GM12875 (cell line): ENCODE results near the gene ABCA3.

Source experiments
- H3K4me3 ChIP-seq: one replicate; pipeline ENCODE4 v1.5.1; 2011; ENCODE audit warnings: low read depth, low read length, control low read depth
- TF ChIP-seq, protein P1 (sequence below): IDR thresholded peaks from 2 replicates; pipeline ENCODE4 v1.5.1; 2011; ENCODE audit warnings: low read depth, mild to moderate bottlenecking, control low read depth, inconsistent platforms, low read length, moderate library complexity, borderline replicate concordance; ENCODE audit not compliant: insufficient read depth

The ABCA3 gene

DNA sequence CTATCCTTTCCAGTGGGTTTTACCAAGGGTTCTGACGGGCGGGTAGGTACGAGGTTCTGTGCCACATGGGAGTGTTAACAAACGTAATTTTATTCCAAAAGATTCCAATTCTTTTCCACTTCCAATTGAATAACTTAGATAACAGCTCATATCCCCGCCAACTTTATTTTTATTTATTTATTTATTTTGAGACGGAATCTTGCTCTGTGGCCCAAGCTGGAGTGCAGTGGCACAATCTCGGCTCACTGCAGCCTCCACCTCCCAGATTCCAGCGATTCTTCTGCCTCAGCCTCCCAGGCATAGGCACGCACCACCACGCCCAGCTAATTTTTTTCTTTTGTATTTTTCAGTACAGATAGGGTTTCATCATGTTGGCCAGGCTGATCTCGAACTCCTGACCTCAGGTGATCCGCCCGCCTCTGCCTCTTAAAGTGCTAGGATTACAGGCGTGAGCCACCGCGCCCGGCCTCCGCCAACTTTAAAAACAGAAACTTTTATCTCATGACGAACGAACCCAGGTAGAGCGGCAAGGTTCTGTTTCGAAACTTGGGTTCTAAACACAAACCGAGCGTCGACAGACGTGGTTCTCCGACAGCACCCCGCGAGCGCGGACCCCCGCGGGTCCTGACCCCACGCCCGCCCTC lies 89.8 kb downstream of the ABCA3 start:
- peak overlapping the region; percentile 72 for H3K4me3 ChIP-seq
- TF ChIP-seq, protein P1, sequence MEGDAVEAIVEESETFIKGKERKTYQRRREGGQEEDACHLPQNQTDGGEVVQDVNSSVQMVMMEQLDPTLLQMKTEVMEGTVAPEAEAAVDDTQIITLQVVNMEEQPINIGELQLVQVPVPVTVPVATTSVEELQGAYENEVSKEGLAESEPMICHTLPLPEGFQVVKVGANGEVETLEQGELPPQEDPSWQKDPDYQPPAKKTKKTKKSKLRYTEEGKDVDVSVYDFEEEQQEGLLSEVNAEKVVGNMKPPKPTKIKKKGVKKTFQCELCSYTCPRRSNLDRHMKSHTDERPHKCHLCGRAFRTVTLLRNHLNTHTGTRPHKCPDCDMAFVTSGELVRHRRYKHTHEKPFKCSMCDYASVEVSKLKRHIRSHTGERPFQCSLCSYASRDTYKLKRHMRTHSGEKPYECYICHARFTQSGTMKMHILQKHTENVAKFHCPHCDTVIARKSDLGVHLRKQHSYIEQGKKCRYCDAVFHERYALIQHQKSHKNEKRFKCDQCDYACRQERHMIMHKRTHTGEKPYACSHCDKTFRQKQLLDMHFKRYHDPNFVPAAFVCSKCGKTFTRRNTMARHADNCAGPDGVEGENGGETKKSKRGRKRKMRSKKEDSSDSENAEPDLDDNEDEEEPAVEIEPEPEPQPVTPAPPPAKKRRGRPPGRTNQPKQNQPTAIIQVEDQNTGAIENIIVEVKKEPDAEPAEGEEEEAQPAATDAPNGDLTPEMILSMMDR, result no peak

DNA sequence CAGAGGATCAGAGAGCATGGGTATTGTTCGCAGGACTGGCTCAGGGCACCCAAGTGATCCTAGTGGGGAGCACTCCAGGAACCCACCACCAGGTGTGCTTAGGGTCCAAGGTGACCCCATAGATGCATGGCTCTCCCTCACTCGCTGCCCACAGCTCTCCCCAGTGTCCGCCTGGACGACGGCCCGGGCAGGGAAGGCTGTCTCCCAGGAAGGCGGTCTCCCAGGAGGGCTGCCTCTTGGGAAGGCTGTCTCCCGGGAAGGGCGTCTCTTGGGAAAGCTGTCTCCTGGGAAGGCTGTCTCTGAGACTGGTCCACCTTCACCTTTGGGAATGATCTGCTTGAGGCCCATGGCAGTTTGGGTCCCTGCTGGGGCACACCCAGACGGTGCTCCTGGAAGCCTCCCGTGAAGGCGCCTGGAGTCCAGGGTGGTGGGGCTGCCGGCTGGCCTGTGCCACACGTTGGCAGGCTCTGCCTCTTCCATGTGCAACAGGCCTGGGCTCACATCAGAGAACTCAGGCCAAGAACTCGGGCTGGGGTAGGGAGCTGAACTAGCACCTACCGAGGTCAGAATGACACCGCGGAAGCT lies 94.1 kb downstream of the ABCA3 start:
- no peak overlapping the region for H3K4me3 ChIP-seq
- TF ChIP-seq, protein P1, result no peak

DNA sequence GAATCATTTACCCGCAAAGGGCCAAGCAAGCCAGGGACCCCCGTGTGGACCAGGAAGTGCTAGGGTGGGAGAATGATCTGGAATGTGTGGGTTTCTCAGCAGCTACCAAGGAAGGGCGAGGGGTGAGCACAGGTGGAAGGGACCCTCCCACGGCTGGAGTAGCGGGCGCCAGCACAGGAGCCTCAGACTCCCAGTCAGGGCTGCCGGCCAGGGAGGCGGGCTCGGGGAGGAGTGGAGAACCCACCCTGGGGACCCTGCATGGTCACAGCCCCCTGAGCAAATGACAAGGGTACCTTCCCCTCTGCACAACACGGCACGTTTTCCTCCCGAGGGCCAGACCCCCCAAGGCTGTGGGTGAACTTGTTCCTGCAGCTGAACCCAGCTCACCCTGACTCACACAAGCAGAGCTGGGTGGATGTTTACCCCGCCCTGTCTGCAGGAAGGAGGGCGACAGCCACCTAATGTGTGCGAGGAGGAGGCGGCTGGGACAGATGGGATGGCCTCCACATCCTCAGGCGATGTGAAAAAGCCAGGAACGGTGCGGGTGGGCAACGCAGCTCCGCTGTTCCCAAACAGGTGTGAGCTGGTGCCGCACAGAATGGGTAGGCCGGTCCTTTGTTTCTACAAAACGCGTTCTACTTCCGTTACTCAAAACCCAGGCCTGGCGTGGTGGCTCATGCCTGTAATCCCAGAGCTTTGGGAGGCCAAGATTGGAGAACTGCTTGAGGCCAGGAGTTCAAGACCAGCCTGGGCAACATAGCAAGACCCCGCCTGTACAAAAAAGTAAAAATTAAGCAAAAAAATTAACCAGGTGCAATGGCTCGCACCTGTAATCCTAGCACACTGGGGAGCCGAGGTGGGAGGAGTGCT lies 95.4 kb downstream of the ABCA3 start:
- no peak overlapping the region for H3K4me3 ChIP-seq
- TF ChIP-seq, protein P1, result no peak

DNA sequence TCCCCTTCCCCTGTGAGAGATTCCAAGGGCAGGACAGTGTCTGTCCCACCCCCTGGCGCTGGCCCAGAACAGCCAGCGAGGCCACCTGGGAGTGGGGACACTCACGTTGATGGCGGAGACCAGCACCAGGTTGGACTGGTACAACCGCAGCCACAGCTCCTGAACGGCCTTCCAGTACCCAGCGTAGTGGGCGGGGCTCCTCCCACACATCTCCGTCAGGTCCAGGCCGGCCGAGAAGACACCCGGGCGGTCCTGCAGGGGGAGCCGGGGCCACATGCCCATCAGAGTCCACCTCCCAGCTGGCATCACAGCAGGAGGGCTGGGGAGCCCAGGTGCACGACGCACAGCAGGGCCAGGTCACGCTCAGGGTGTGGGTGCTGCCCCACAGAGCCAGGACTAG lies 96.2 kb downstream of the ABCA3 start:
- TF ChIP-seq, protein P1, result no peak
- H3K4me3 ChIP-seq, result no peak overlapping the region

DNA sequence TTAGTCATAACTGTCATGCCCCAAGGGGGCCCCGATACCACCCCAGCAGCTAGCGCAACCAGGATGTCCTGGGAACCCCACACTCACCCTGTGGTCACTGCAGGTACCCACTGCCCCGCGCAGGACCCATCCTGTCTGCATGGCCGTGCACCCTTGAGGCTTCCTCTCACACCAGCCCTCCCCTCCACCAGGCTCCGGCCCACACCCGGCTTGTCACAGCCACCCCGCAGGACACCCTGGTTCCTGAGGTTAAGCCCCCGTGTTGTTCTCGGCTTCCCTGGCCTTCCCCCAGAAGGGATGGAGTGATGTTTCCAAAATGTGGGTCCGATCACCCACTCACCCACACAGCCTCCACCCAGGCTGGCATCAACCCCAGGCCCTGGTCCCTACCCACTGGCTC lies 96.7 kb downstream of the ABCA3 start:
- TF ChIP-seq, protein P1, result no peak
- no peak overlapping the region for H3K4me3 ChIP-seq

DNA sequence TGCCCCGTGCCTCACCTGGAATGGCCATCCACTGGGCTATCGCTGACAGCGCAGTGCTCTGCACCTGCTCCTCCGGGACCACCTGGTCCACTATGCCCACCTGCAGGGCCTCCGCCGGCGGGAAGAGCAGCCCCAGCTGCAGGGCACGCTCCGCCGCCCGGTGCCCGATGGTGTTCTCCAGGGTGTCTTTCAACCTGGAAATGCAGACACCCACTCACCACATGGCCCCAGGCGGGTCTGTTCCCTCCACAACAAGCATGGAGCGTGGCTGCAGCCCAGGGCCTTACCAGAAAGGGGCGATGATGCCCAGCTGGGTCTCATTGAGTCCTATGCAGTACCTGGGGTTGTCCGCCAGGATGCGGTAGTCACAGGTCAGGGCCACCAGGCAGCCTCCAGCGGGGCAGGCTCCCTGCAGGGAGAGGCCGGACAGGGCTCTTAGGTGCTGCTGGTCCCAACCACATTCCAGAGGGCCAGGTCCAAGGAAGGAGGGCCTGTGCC lies 97.4 kb downstream of the ABCA3 start:
- H3K4me3 ChIP-seq, result no peak overlapping the region

More for the DNA sequence above, 97.4 kb downstream of the ABCA3 start:
- TF ChIP-seq, protein P1, result peak; percentile 41; the same call in 1 of the 2 replicates
